Heart left ventricle (tissue), 13 donors: ENCODE data around the gene PLCB1.

ENCODE experiments used
- POLR2A ChIP-seq, 2 donors: fragments of 450-650 bp; IDR thresholded peaks; one replicate each; pipeline ENCODE4 v1.6.1; 2017; ENCODE audit warnings: antibody characterized with exemption in 2 of 2, mild to moderate bottlenecking in 2 of 2, moderate library complexity in 2 of 2
- TF ChIP-seq, protein P1 (sequence below), 12 donors: fragments of 200-600 bp; sonication (generic) in 4 of 12; IDR thresholded peaks; one replicate each; pipeline versions ENCODE4 v1.5.0 to v1.8.0; 2018 to 2022; ENCODE audit warnings: antibody characterized with exemption in 12 of 12, mild to moderate bottlenecking in 5 of 12
- donor health status: ischemic (EF 13 %, LVEDD 7.1; RV severe dilation, severe dysfunction).
- donor health status: DM: no; HTN: yes; CAD: no.
- donor health status: DM: no; HTN: no; CAD: no.
- donor health status: ischemic (EF 25% LVEDD 6.9; RV normal size, moderate dysfunction).
- donor health status: ischemic (EF 25% LVEDD 5.7; RV mildly dilated, moderate dysfunction).
- donor health status: ischemic (EF 35%, LVEDD 5.7; RV mildly dilated, moderate dysfunction).
- donor health status: nonischemic (EF 11% LVEDD 7.7; RV severe dilation, severe dysfunction).
- donor health status: DM: yes; HTN: yes; CAD: no.
- donor health status: PGD.
- donor health status: ischemic (EF 29% LVEDD 5.4; RV normal size, mild dysfunction).
- donor health status: nonischemic (EF 23%, LVEDD 6.1; RV moderate dilation, normal function).

DNA sequence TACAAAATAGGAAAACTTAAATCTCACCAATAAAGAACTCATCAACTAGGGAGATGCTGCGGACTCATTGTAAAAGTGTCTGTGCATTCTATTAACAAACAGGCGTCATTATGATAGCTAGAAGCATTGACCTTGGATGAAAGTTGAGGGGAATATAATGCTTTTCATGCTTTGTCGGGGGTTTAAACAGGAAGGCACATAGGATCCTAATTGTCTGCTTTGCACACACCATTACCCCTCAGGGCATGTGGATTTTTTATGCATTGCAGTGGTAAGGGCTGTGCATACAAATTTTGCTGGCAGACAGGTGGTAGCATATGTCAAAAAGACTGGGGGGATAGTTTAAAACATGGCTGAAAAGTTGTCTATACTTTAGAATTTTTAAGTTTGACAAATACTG, 488.9 kb downstream of the PLCB1 start:
- TF ChIP-seq, protein P1, sequence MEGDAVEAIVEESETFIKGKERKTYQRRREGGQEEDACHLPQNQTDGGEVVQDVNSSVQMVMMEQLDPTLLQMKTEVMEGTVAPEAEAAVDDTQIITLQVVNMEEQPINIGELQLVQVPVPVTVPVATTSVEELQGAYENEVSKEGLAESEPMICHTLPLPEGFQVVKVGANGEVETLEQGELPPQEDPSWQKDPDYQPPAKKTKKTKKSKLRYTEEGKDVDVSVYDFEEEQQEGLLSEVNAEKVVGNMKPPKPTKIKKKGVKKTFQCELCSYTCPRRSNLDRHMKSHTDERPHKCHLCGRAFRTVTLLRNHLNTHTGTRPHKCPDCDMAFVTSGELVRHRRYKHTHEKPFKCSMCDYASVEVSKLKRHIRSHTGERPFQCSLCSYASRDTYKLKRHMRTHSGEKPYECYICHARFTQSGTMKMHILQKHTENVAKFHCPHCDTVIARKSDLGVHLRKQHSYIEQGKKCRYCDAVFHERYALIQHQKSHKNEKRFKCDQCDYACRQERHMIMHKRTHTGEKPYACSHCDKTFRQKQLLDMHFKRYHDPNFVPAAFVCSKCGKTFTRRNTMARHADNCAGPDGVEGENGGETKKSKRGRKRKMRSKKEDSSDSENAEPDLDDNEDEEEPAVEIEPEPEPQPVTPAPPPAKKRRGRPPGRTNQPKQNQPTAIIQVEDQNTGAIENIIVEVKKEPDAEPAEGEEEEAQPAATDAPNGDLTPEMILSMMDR (IDR thresholded peaks at IDR 0.05) = no peak
- no peak for TF ChIP-seq POLR2A (IDR thresholded peaks at IDR 0.05)
